ENCODE data around the gene MAP9. TPM values are rescaled to one million over a fixed set of nuclear protein-coding genes. Genes with fewer than 3 reads are reported as not detected.

The MAP9 gene
- total RNA-seq, 2 donors from 2014 or later = 2.3 to 6.4 TPM

DNA sequence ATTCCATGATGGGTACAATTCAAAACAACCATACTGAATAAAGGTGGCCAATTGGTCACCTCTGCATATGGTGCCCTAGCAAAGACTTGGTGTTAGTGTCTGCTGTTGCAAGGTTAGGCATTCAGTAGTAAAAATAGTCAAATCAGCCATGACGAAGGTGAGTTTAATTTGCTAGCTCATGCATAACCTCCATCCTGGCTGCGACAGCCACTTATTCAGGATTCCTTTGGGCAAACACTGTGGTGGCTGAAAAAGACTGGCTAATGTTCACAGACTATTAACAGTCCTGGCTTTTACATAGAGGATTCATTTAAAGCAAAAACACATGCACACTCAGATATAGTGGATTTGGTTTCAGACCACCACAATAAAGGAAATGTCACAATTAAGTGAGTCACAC, 34.8 kb upstream of the MAP9 start:
- Histone ChIP-seq H3K36me3 (no peaks in the 10 kb centered on the region), H3K9ac (ENCODE audit: low read depth in 2 of 2, low read length in 2 of 2) (no peak overlapping the region), H3K4me3 (no peak overlapping the region), H3K27ac (no peak overlapping the region), H3K27me3 (no peaks in the 10 kb centered on the region), H3K4me1 (no peaks in the 10 kb centered on the region), H3K9me3 (no peaks in the 10 kb centered on the region)
- TF ChIP-seq, protein P1, sequence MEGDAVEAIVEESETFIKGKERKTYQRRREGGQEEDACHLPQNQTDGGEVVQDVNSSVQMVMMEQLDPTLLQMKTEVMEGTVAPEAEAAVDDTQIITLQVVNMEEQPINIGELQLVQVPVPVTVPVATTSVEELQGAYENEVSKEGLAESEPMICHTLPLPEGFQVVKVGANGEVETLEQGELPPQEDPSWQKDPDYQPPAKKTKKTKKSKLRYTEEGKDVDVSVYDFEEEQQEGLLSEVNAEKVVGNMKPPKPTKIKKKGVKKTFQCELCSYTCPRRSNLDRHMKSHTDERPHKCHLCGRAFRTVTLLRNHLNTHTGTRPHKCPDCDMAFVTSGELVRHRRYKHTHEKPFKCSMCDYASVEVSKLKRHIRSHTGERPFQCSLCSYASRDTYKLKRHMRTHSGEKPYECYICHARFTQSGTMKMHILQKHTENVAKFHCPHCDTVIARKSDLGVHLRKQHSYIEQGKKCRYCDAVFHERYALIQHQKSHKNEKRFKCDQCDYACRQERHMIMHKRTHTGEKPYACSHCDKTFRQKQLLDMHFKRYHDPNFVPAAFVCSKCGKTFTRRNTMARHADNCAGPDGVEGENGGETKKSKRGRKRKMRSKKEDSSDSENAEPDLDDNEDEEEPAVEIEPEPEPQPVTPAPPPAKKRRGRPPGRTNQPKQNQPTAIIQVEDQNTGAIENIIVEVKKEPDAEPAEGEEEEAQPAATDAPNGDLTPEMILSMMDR (IDR thresholded peaks at IDR 0.05) = no peak
- no peak for DNase-seq
- intact Hi-C loops (cut with DNase I) = no loop called here

DNA sequence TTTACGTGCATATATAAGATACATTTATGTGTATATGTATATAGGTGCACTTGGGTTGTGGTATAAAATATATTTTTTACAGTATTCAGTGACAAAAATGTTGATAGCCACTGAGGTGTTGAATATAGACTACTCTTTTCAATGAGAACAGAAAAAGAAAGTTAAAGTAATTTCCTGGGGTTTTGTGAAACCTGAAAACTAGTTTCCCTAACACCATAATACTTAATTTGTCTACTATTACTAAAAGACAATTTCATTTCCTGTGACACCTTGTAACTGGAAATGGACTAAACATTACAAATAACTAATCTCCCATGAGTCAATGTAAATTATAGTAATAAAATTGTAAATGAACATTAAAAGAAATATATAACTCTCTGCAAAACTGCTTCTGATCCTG, 32.0 kb upstream of the MAP9 start:
- H3K36me3 ChIP-seq = no peaks in the 10 kb centered on the region
- intact Hi-C loops (cut with DNase I) = no loop called here
- no peaks in the 10 kb centered on the region for H3K9me3 ChIP-seq
- DNase-seq = no peak
- no peak overlapping the region for H3K4me3 ChIP-seq
- H3K4me1 ChIP-seq = no peaks in the 10 kb centered on the region
- TF ChIP-seq, protein P1 (IDR thresholded peaks at IDR 0.05) = no peak
- no peak overlapping the region for H3K9ac ChIP-seq (ENCODE audit: low read depth in 2 of 2, low read length in 2 of 2)
- H3K27me3 ChIP-seq = no peaks in the 10 kb centered on the region
- no peak overlapping the region for H3K27ac ChIP-seq

DNA sequence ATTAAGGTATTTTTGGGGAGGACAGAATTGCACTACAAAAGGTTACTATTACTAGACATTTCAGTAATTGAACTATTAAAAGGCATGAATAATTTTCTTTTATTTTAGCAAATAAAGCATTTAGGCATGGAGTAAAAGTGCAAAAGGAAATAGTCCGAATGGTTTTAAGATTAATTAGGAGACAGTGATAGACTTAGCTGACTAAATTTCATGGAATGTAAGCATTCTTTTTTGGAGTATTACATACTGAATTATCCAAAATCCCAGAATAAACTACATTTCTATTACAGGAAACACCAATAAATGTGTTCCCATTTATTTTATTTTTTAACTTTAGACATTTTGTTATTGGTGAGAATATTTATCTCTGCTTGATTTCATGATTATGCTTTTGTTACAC, 30.7 kb upstream of the MAP9 start:
- no peak for DNase-seq
- TF ChIP-seq, protein P1 (IDR thresholded peaks at IDR 0.05) = no peak
- no peaks in the 10 kb centered on the region for H3K4me1 ChIP-seq
- no peak overlapping the region for H3K4me3 ChIP-seq
- intact Hi-C loops (cut with DNase I) = no loop called here
- no peaks in the 10 kb centered on the region for H3K36me3 ChIP-seq
- no peaks in the 10 kb centered on the region for H3K9me3 ChIP-seq
- no peak overlapping the region for H3K27ac ChIP-seq
- no peaks in the 10 kb centered on the region for H3K27me3 ChIP-seq
- no peak overlapping the region for H3K9ac ChIP-seq (ENCODE audit: low read depth in 2 of 2, low read length in 2 of 2)

DNA sequence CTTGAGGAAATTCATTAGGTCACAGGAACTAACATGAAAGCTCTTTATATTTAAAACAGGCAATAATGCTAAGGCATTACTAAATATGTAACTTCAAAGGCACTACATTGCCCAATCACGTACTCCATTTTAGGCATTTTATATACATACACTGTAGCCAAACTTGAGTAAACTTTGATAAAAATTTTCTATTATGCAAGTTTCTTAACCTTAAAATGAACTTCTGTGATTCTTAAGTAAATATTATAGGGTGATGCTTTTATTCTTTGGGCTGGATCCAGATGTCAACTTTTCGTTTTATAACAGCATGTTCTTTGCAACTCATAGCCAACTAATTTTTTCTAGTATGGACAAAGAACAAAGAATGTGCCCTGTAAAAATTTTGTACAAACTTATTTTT, 28.3 kb upstream of the MAP9 start:
- Histone ChIP-seq H3K4me3 (no peak overlapping the region), H3K4me1 (no peaks in the 10 kb centered on the region), H3K9ac (ENCODE audit: low read depth in 2 of 2, low read length in 2 of 2) (no peak overlapping the region), H3K27ac (no peak overlapping the region), H3K36me3 (no peaks in the 10 kb centered on the region), H3K27me3 (no peaks in the 10 kb centered on the region), H3K9me3 (no peaks in the 10 kb centered on the region)
- intact Hi-C loops (cut with DNase I) = no loop called here
- no peak for DNase-seq
- TF ChIP-seq, protein P1 (IDR thresholded peaks at IDR 0.05) = no peak

DNA sequence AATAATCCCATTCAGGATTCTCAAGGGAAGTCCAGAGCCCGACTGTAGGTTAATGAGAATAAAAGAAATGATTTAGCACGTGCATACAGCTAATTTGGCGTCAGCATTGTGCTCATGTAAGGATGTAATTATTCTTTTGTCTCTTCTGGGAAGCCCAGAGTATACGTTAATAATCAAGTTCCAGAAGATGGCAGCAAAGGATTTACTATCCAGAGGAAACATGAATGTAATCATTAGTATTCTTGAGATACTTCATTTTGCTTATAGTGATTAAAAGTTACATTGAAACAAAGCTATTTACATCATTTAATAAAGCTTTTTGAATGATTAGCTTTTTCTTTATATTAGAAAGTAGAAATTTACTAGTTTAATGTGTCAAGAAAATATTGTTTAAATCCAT, 27.1 kb upstream of the MAP9 start:
- Histone ChIP-seq H3K27me3 (no peaks in the 10 kb centered on the region), H3K4me1 (no peaks in the 10 kb centered on the region), H3K9ac (ENCODE audit: low read depth in 2 of 2, low read length in 2 of 2) (no peak overlapping the region), H3K4me3 (no peak overlapping the region), H3K9me3 (no peaks in the 10 kb centered on the region), H3K36me3 (no peaks in the 10 kb centered on the region), H3K27ac (no peak overlapping the region)
- no peak for DNase-seq
- TF ChIP-seq, protein P1 (IDR thresholded peaks at IDR 0.05) = no peak
- intact Hi-C loops (cut with DNase I) = no loop called here

DNA sequence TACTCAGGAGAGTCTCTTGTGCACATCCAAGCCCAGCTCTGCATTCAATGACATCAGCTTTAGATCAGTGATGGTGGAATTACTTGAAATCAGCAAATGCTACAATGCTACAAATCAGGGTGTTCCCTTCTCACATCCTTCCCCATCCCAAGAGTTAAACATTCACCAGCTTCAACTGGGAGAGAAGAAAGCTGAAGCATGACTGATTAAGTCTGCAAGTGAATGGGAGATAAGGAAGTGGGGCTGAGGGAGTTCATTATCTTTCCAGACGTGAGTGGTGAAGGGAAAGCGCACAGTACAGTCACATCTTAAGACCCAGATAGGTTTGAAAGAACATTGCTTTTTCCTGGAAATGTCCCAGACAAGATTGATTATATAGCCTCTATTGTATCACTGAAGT, 26.2 kb upstream of the MAP9 start:
- TF ChIP-seq, protein P1 (IDR thresholded peaks at IDR 0.05) = no peak
- Histone ChIP-seq H3K27ac (no peak overlapping the region), H3K36me3 (no peaks in the 10 kb centered on the region), H3K9me3 (no peaks in the 10 kb centered on the region), H3K4me3 (no peak overlapping the region), H3K4me1 (no peaks in the 10 kb centered on the region), H3K9ac (ENCODE audit: low read depth in 2 of 2, low read length in 2 of 2) (no peak overlapping the region), H3K27me3 (no peaks in the 10 kb centered on the region)
- intact Hi-C loops (cut with DNase I) = no loop called here
- DNase-seq = no peak

Measured in colonic mucosa (tissue), 4 donors.